ENCODE data around the gene NCBP3. TPM values are rescaled to one million over a fixed set of nuclear protein-coding genes. Genes with fewer than 3 reads are reported as not detected.
A peak's percentile ranks its signal among the peaks of the same experiment; 100 is the strongest.
"Not testable (repeated sequence)": the region's sequence is repeated elsewhere in the genome, so short reads cannot be mapped to it uniquely, and the experiment has no call there.

The NCBP3 gene
- total and polyA plus RNA-seq, 2 donors from 2014 or later, result 14.5 to 41.5 TPM

- TF ChIP-seq CTCF (IDR thresholded peaks at IDR 0.05; ENCODE audit: borderline replicate concordance, extremely low read depth, insufficient read depth), result no peak
- DNase-seq (peak in 1 of 5 donors; percentile 55), FAIRE-seq (no peak)
- no peaks in the 10 kb centered on the region for H3K27me3 ChIP-seq (ENCODE audit: control insufficient read depth, insufficient read depth, low read length)
- no peak overlapping the region for H3K27ac ChIP-seq (ENCODE audit: low read depth in 2 of 2, low read length in 2 of 2)
- intact Hi-C loops (cut with DNase I), result no loop called here
- no peaks in the 10 kb centered on the region for H3K36me3 ChIP-seq (ENCODE audit: control insufficient read depth in 2 of 3, insufficient read depth in 3 of 3, low read length in 3 of 3)
- no peak overlapping the region for H3K4me3 ChIP-seq (ENCODE audit: low read length in 3 of 3)
- H3K9me3 ChIP-seq (ENCODE audit: control insufficient read depth in 2 of 3, insufficient read depth in 1 of 3, low read length in 3 of 3), result no peaks in the 10 kb centered on the region
- H3K4me1 ChIP-seq (ENCODE audit: control insufficient read depth in 2 of 3, insufficient read depth in 2 of 3, low read depth in 1 of 3, low read length in 3 of 3), result no peaks in the 10 kb centered on the region
- no peak overlapping the region for H3K9ac ChIP-seq (ENCODE audit: low read length in 3 of 3)
Observed at GRCh38 chr17:3857261-3858105, 11.4 kb upstream of the NCBP3 start.

GRCh38 chr17:3854204-3854603, 8.2 kb upstream of the NCBP3 start:
- FAIRE-seq; H3K27me3 ChIP-seq (ENCODE audit: control insufficient read depth, insufficient read depth, low read length); intact Hi-C loops (cut with DNase I); H3K4me1 ChIP-seq (ENCODE audit: control insufficient read depth in 2 of 3, insufficient read depth in 2 of 3, low read depth in 1 of 3, low read length in 3 of 3); H3K27ac ChIP-seq (ENCODE audit: low read depth in 2 of 2, low read length in 2 of 2); H3K36me3 ChIP-seq (ENCODE audit: control insufficient read depth in 2 of 3, insufficient read depth in 3 of 3, low read length in 3 of 3); H3K9ac ChIP-seq (ENCODE audit: low read length in 3 of 3); DNase-seq; H3K9me3 ChIP-seq (ENCODE audit: control insufficient read depth in 2 of 3, insufficient read depth in 1 of 3, low read length in 3 of 3); H3K4me3 ChIP-seq (ENCODE audit: low read length in 3 of 3): not testable (repeated sequence)

- no peak for TF ChIP-seq CTCF (IDR thresholded peaks at IDR 0.05; ENCODE audit: borderline replicate concordance, extremely low read depth, insufficient read depth)
- no peak for FAIRE-seq
- intact Hi-C loops (cut with DNase I), result no loop called here
Observed at GRCh38 chr17:3852561-3852960, 6.5 kb upstream of the NCBP3 start.

GRCh38 chr17:3851461-3852100, 5.5 kb upstream of the NCBP3 start:
- no peak for TF ChIP-seq CTCF (IDR thresholded peaks at IDR 0.05; ENCODE audit: borderline replicate concordance, extremely low read depth, insufficient read depth)
- Histone ChIP-seq H3K9me3 (ENCODE audit: control insufficient read depth in 2 of 3, insufficient read depth in 1 of 3, low read length in 3 of 3) (no peaks in the 10 kb centered on the region), H3K36me3 (ENCODE audit: control insufficient read depth in 2 of 3, insufficient read depth in 3 of 3, low read length in 3 of 3) (no peaks in the 10 kb centered on the region), H3K27me3 (ENCODE audit: control insufficient read depth, insufficient read depth, low read length) (no peaks in the 10 kb centered on the region), H3K27ac (ENCODE audit: low read depth in 2 of 2, low read length in 2 of 2) (no peak overlapping the region), H3K4me3 (ENCODE audit: low read length in 3 of 3) (no peak overlapping the region), H3K9ac (ENCODE audit: low read length in 3 of 3) (no peak overlapping the region), H3K4me1 (ENCODE audit: control insufficient read depth in 2 of 3, insufficient read depth in 2 of 3, low read depth in 1 of 3, low read length in 3 of 3) (no peaks in the 10 kb centered on the region)
- FAIRE-seq, result no peak
- intact Hi-C loops (cut with DNase I), result no loop called here
- DNase-seq, result no peak

More at GRCh38 chr17:3852561-3852960, 6.5 kb upstream of the NCBP3 start:
- DNase-seq, result no peak
- Histone ChIP-seq H3K27me3 (ENCODE audit: control insufficient read depth, insufficient read depth, low read length) (no peaks in the 10 kb centered on the region), H3K36me3 (ENCODE audit: control insufficient read depth in 2 of 3, insufficient read depth in 3 of 3, low read length in 3 of 3) (no peaks in the 10 kb centered on the region), H3K27ac (ENCODE audit: low read depth in 2 of 2, low read length in 2 of 2) (no peak overlapping the region), H3K9ac (ENCODE audit: low read length in 3 of 3) (no peak overlapping the region), H3K9me3 (ENCODE audit: control insufficient read depth in 2 of 3, insufficient read depth in 1 of 3, low read length in 3 of 3) (no peaks in the 10 kb centered on the region), H3K4me1 (ENCODE audit: control insufficient read depth in 2 of 3, insufficient read depth in 2 of 3, low read depth in 1 of 3, low read length in 3 of 3) (no peaks in the 10 kb centered on the region), H3K4me3 (ENCODE audit: low read length in 3 of 3) (no peak overlapping the region)
